Lower lobe of right lung (tissue), 2 donors: ENCODE results near the gene EXD3. TPM values are rescaled to one million over a fixed set of nuclear protein-coding genes. Genes with fewer than 3 reads are reported as not detected.

Experiments used
- ATAC-seq, 2 donors: fragments of 200-7000 bp; cut with Tn5 transposase; one replicate each; pipeline ENCODE4 v1.9.1; 2020 to 2022; ENCODE audit warnings: mild to moderate bottlenecking in 2 of 2, moderate library complexity in 2 of 2
- DNase-seq: peaks from one replicate; pipeline ENCODE4 v3.0.0-alpha.2; 2020
- H3K27ac ChIP-seq: fragments of 200-600 bp; one replicate; pipeline ENCODE4 v1.8.0; 2022
- H3K27me3 ChIP-seq: fragments of 200-600 bp; one replicate; pipeline ENCODE4 v1.8.0; 2022; ENCODE audit warnings: low read depth
- H3K36me3 ChIP-seq: fragments of 200-600 bp; one replicate; pipeline ENCODE4 v1.8.0; 2022; ENCODE audit warnings: mild to moderate bottlenecking
- H3K4me1 ChIP-seq: fragments of 200-600 bp; one replicate; pipeline ENCODE4 v1.8.0; 2022
- H3K4me3 ChIP-seq: fragments of 200-600 bp; one replicate; pipeline ENCODE4 v1.8.0; 2022; ENCODE audit warnings: mild to moderate bottlenecking
- H3K9me3 ChIP-seq: fragments of 200-600 bp; one replicate; pipeline ENCODE4 v1.8.0; 2022
- intact Hi-C: fragments of 100-400 bp; cut with DNase I; formaldehyde crosslinking; loops from one replicate; pipeline ENCODE4 v1.11.0; 2022
- total RNA-seq: library from RNA; stranded (reverse); fragmentation: NEBNext Ultra II Directional; extraction: Animal tissue kit (Norgen Biotek cat#: 25700); gene quantifications from one replicate; pipeline ENCODE4 v1.2.1, GENCODE V29; 2021
- TF ChIP-seq, protein P1 (sequence below): fragments of 200-600 bp; IDR thresholded peaks from one replicate; pipeline ENCODE4 v1.8.0; 2022; ENCODE audit warnings: antibody characterized with exemption, mild to moderate bottlenecking
- donor health status: DM: no; HTN: yes; CAD: no; lungs with severe emphysema.

EXD3 gene
- total RNA-seq, 1 donor from 2014 or later, result 25.2 TPM

DNA sequence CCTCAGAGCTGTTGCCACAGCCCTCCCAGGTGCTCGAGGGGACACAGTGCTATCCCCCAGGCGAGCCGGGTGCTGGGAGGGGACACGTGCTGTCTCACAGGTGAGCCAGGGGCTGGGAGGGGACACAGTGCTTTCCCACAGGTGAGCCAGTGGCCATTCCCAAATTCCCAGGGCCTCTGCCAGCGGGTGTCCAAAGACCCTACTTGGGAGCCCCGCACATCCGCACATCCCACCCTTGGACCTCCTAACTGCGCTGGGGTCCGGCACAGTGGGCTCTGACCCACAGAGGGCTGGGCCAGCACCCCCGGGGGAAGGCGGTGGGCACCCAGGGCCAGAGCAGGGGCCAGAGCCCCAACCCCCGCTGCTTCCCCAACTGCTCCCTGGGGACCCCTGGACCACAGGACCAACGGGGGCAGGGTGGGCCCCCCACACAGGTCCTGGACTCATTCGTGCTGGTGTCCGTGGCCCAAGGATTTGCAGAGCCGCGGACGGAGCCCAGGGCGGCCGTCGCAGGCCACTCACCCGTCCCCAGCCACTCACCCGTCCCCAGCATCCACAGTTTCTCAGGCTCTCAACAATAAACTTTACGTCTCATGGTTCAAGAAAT is 17.9 kb downstream of the EXD3 start:
- DNase-seq, result no peak
- H3K4me3 ChIP-seq, result no peak overlapping the region
- no peak for ATAC-seq
- H3K27ac ChIP-seq, result no peak overlapping the region
- H3K9me3 ChIP-seq, result no peaks in the 10 kb centered on the region
- H3K4me1 ChIP-seq, result peaks cover 24% of the 10 kb centered on the region
- peaks cover 5% of the 10 kb centered on the region for H3K27me3 ChIP-seq
- intact Hi-C loops, result no loop called here
- no peaks in the 10 kb centered on the region for H3K36me3 ChIP-seq
- TF ChIP-seq, protein P1, sequence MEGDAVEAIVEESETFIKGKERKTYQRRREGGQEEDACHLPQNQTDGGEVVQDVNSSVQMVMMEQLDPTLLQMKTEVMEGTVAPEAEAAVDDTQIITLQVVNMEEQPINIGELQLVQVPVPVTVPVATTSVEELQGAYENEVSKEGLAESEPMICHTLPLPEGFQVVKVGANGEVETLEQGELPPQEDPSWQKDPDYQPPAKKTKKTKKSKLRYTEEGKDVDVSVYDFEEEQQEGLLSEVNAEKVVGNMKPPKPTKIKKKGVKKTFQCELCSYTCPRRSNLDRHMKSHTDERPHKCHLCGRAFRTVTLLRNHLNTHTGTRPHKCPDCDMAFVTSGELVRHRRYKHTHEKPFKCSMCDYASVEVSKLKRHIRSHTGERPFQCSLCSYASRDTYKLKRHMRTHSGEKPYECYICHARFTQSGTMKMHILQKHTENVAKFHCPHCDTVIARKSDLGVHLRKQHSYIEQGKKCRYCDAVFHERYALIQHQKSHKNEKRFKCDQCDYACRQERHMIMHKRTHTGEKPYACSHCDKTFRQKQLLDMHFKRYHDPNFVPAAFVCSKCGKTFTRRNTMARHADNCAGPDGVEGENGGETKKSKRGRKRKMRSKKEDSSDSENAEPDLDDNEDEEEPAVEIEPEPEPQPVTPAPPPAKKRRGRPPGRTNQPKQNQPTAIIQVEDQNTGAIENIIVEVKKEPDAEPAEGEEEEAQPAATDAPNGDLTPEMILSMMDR, result no peak

DNA sequence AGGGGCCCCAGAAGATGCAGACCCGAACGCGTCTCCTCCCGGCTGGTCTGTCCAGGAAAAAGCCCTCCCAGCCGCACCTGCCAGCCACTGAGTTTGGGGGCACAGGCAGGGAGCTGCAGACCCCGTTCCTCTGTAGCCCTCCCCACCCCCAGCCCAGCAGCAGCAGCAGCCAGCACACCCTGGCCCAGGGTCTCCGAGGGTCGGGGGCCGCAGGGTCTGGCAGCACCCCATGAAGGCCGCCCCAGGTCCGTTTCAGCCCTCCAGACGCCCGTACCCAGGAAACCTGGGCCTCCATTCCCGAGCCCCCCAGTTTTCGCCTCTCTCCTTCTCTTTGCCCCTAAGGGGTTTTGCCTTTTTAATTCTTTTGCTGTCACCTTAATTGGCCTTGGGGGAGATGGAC is 19.7 kb downstream of the EXD3 start:
- Histone ChIP-seq H3K36me3 (no peaks in the 10 kb centered on the region), H3K4me3 (no peak overlapping the region), H3K27me3 (peaks cover 5% of the 10 kb centered on the region), H3K4me1 (peaks cover 24% of the 10 kb centered on the region), H3K27ac (no peak overlapping the region), H3K9me3 (no peaks in the 10 kb centered on the region)
- TF ChIP-seq, protein P1, result no peak
- ATAC-seq (no peak), DNase-seq (no peak)
- intact Hi-C loops, result no loop called here

DNA sequence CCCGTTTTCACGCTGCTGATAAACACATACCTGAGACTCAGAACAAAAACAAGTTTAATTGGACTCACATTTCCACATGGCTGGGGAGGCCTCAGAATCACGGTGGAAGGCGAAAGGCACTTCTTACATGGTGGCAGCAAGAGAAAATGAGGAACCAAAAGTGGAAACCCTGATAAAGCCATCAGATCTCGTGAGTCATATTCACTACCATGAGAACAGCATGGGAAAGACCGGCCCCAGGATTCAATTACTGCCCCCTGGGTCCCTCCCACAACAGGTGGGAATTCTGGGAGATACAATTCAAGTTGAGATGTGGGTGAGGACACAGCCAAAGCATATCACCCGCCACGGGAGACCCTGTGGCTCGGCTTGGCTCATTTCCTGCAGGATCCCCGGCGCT is 20.2 kb downstream of the EXD3 start:
- H3K4me3 ChIP-seq, result no peak overlapping the region
- TF ChIP-seq, protein P1, result no peak
- DNase-seq (no peak), ATAC-seq (no peak)
- no peak overlapping the region for H3K27ac ChIP-seq
- H3K27me3 ChIP-seq, result peaks cover 5% of the 10 kb centered on the region
- peaks cover 23% of the 10 kb centered on the region for H3K4me1 ChIP-seq
- H3K36me3 ChIP-seq, result no peaks in the 10 kb centered on the region
- H3K9me3 ChIP-seq, result no peaks in the 10 kb centered on the region
- intact Hi-C loops, result no loop called here

DNA sequence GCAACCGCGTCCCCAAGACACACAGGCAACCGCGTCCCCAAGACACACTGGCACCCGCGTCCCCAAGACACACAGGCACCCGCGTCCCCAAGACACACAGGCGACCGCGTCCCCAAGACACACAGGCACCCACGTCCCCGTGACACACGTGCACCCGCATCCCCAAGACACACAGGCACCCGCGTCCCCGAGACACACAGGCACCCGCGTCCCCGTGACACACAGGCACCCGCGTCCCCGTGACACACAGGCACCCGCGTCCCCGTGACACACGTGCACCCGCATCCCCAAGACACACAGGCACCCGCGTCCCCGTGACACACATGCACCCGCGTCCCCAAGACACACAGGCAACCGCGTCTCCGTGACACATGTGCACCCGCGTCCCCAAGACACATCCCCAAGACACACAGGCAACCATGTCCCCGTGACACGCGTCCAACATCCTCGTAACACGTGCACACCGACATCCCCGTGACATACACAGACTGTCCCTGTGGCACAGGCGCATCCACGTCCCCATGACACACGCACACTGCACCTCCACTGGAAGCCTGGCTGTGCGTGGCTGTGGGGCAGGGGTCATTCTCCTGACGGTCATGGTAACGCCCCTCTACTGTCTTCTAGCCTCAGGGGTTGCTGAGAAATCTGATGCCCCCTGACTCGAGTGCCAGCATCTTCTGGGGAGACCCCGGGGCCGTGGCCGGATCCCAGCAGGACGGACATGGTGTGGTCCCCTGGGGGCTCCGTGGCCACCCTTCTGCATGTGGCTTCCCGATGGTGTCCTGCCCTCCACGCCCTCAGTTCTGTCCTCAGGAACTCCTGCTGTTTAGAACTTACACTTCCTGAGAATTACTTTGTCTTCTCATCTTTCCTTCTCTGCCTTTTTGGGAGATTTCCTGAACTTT is 24.1 kb downstream of the EXD3 start:
- Histone ChIP-seq H3K36me3 (no peaks in the 10 kb centered on the region), H3K4me3 (no peak overlapping the region), H3K4me1 (no peaks in the 10 kb centered on the region), H3K9me3 (no peaks in the 10 kb centered on the region), H3K27ac (no peak overlapping the region), H3K27me3 (no peaks in the 10 kb centered on the region)
- intact Hi-C loops, result no loop called here
- TF ChIP-seq, protein P1, result no peak
- DNase-seq (no peak), ATAC-seq (no peak)

DNA sequence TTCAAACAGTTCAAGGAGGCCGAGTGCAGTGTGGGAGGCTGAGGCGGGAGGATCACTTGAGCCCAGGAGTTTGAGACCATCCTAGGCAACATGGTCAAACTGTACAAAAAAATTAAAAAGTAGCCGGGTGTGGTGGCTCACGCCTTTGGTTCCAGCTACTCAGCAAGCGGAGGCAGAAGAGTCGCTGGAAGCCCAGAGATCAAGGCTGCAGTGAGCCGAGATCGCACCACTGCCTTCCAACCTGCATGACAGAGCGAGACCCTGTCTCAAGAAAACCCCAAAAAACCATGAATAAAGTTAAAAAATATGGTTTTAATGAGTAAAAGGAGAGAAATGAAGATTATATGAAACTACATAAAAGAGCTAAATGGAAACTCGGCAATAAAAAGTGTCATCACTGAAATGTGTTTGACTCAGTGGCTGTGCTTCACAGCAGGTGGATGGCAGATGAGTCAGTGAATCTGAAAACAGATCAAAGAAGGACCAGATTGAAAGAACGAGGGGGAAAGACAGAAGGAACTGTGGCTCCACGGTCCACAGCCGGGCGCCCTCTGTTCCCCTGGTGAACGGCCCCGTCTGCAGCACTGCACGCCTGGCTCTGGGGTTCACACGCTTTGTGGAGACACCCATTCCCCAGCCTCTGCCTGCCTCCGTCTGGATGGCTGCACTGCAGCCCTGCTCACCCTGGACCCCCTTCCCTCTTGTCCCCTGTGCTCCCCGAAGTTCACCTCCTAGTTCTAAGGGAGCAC is 25.1 kb downstream of the EXD3 start:
- ATAC-seq (no peak), DNase-seq (no peak)
- Histone ChIP-seq H3K4me1 (no peaks in the 10 kb centered on the region), H3K9me3 (no peaks in the 10 kb centered on the region), H3K27ac (no peak overlapping the region), H3K36me3 (no peaks in the 10 kb centered on the region), H3K4me3 (no peak overlapping the region), H3K27me3 (no peaks in the 10 kb centered on the region)
- TF ChIP-seq, protein P1, result no peak
- intact Hi-C loops, result no loop called here
